HG02642 (cell line): ENCODE measurements around the gene SAC3D1.
"Not testable (repeated sequence)": the region's sequence is repeated elsewhere in the genome, so short reads cannot be mapped to it uniquely, and the experiment has no call there.

Experiments
- ATAC-seq: cut with Tn5 transposase; IDR thresholded peaks from one replicate; pipeline ENCODE4 v1.9.1; 2021; ENCODE audit warnings: mild to moderate bottlenecking; ENCODE audit not compliant: unreplicated experiment, poor library complexity

Gene SAC3D1

GRCh38 chr11:65040847-65041622, at the start of gene SAC3D1:
TSS of gene SAC3D1 (plus strand) at chr11:65041210. CDS start at chr11:65041293, 83 bp downstream.
- ATAC-seq = peak; percentile 89

- ATAC-seq = no peak
Measured at GRCh38 chr11:64994318-64994717, 46.7 kb upstream of the SAC3D1 start.

- ATAC-seq = no peak
Measured at GRCh38 chr11:64996327-64996709, 44.7 kb upstream of the SAC3D1 start.

- ATAC-seq = no peak
Measured at GRCh38 chr11:64996710-64997380, 44.2 kb upstream of the SAC3D1 start, which contains the start of gene BATF2. TSS of gene BATF2 (minus strand) at chr11:64996971. CDS start at chr11:64996914, 57 bp downstream.

- ATAC-seq = no peak
Measured at GRCh38 chr11:64998141-64998540, 42.9 kb upstream of the SAC3D1 start.

- no peak for ATAC-seq
Measured at GRCh38 chr11:64998690-64999431, 42.1 kb upstream of the SAC3D1 start.

GRCh38 chr11:64999478-64999877, 41.5 kb upstream of the SAC3D1 start:
- ATAC-seq = no peak

GRCh38 chr11:65002706-65003105, 38.3 kb upstream of the SAC3D1 start:
- no peak for ATAC-seq

GRCh38 chr11:65003282-65003681, 37.7 kb upstream of the SAC3D1 start:
- no peak for ATAC-seq

GRCh38 chr11:65003968-65004367, 37.0 kb upstream of the SAC3D1 start:
- ATAC-seq = not testable (repeated sequence)

GRCh38 chr11:65008016-65008415, 33.0 kb upstream of the SAC3D1 start:
- no peak for ATAC-seq

- no peak for ATAC-seq
Measured at GRCh38 chr11:65008873-65009272, 32.1 kb upstream of the SAC3D1 start.

- peak; percentile 70 for ATAC-seq
Measured at GRCh38 chr11:65013130-65013887, 27.7 kb upstream of the SAC3D1 start.

GRCh38 chr11:65013888-65014725, 26.9 kb upstream of the SAC3D1 start, which contains the start of gene ARL2:
TSS of gene ARL2 (plus strand) at chr11:65014160. CDS start at chr11:65014208, 48 bp downstream.
- ATAC-seq = peak; percentile 86

- ATAC-seq = no peak
Measured at GRCh38 chr11:65014726-65015227, 26.2 kb upstream of the SAC3D1 start.

GRCh38 chr11:65016705-65017104, 24.3 kb upstream of the SAC3D1 start:
- ATAC-seq = no peak

GRCh38 chr11:65017937-65018336, 23.1 kb upstream of the SAC3D1 start:
- ATAC-seq = no peak

- ATAC-seq = no peak
Measured at GRCh38 chr11:65019824-65020223, 21.2 kb upstream of the SAC3D1 start.

- ATAC-seq = no peak
Measured at GRCh38 chr11:65021003-65021402, 20.0 kb upstream of the SAC3D1 start.
